Posterior cingulate gyrus (tissue), 11 donors: Measurements from ENCODE around the gene FEN1.

Source experiments
- DNase-seq, 10 donors: peaks; one replicate each; pipeline versions ENCODE4 v3.0.0 to v3.0.0-alpha.2; 2020 to 2021; ENCODE audit warnings: mixed read lengths in 3 of 10
- intact Hi-C: fragments of 100-400 bp; cut with DNase I; formaldehyde crosslinking; loops from one replicate; pipeline ENCODE4 v1.15.1; 2023

Gene FEN1

DNA sequence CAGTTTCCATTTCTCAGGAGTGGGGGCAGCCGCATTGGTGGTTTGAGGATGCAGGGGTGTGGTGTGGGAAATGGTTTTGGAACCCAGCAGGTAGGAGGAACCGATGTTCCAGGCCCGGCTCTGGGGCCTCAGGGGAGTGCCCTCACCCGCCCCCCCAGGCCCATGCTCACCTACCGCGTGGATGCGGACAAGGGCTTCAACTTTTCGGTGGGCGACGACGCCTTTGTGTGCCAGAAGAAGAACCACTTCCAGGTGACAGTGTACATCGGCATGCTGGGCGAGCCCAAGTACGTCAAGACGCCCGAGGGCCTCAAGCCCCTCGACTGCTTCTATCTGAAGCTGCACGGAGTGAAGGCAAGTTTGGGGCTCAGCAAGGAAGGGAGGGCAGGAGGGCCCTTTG lies 18.9 kb upstream of the FEN1 start:
- no peak for DNase-seq

DNA sequence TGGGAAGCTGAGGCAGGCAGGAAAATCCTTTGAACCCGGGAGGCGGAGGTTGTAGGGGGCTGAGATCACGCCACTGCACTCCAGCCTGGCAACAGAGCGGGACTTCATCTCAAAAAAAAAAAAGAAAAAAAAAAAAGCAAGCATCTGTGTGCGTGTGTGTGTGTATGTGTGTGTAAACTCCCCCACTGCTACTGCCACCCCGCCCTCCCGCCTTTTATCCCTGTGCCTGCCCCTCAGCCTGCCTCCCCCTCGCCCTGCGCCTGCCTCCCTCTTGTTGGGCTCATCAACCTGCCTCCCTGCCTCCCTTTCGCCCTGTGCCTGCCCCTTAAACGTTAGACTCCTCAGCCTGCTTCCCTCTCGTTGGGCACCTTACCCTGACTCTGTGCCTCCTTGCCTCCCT lies 18.3 kb upstream of the FEN1 start:
- intact Hi-C loops = no loop called here
- DNase-seq = peak in 1 of 10 donors; percentile 86

More for the DNA sequence above, 18.9 kb upstream of the FEN1 start:
- intact Hi-C loops = no loop called here

DNA sequence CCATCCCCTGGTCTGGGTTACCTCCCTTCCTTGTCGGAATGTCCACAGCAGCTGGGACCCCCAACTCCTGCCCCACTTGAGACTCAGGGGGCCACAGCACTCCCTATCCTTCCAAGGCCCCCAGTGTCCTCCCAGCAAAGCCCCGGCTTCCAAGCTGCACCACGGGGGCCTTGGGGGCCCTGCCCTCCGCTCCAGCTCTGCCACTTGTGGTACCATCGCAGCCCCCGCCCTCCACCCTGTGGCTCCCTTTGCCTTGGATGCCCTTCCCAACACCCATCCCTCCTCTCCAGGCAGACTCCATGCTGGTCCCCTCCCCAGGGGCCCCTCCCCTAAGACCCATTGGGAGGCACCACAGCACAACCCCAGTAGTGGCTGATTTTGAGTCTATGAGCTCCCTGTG lies 17.6 kb upstream of the FEN1 start:
- no peak for DNase-seq

GRCh38 chr11:61775606-61776554 lies 16.8 kb upstream of the FEN1 start:
- intact Hi-C loops = loop anchor here (1.0 kb wide), 1 partner anchor 27 kb away; no protein-coding TSS in a partner anchor
- no peak for DNase-seq

More for the DNA sequence above, 17.6 kb upstream of the FEN1 start:
- intact Hi-C loops = no loop called here

GRCh38 chr11:61776561-61777075 lies 16.1 kb upstream of the FEN1 start:
- intact Hi-C loops = loop anchor here (1.0 kb wide), 1 partner anchor 27 kb away; no protein-coding TSS in a partner anchor
- peak in 7 of 10 donors; percentile 51 to 94 (median 74) for DNase-seq

GRCh38 chr11:61777234-61778090 lies 15.2 kb upstream of the FEN1 start:
- intact Hi-C loops = no loop called here
- peak in 6 of 10 donors; percentile 35 to 94 (median 55) for DNase-seq

DNA sequence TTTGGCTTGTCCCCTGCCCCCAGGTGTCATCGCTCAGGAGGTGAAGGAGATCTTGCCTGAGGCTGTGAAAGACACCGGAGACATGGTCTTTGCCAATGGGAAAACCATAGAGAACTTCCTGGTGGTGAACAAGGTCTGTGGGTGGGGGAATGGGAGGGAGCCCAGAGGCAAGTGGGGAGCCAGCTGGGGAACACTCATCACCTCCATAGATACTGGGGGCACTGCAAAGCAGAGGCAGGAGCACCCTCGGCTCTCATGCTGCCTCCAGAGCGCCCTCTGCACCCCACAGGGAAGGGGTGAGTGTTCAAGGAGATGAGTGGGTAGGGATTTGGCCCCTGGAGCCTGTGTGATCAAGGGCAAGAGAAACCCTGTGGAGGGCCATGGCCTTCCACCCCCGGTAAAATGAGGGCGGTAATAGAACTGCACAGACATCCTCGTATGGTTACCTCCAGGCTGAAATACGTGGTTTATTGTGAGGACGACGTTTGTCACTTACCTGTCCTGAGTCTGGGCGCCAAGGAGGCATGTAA lies 14.3 kb upstream of the FEN1 start:
- intact Hi-C loops = no loop called here
- peak in 1 of 10 donors; percentile 48 for DNase-seq

GRCh38 chr11:61778920-61779650 lies 13.6 kb upstream of the FEN1 start:
- DNase-seq = peak in 2 of 10 donors; percentile 76 to 85

DNA sequence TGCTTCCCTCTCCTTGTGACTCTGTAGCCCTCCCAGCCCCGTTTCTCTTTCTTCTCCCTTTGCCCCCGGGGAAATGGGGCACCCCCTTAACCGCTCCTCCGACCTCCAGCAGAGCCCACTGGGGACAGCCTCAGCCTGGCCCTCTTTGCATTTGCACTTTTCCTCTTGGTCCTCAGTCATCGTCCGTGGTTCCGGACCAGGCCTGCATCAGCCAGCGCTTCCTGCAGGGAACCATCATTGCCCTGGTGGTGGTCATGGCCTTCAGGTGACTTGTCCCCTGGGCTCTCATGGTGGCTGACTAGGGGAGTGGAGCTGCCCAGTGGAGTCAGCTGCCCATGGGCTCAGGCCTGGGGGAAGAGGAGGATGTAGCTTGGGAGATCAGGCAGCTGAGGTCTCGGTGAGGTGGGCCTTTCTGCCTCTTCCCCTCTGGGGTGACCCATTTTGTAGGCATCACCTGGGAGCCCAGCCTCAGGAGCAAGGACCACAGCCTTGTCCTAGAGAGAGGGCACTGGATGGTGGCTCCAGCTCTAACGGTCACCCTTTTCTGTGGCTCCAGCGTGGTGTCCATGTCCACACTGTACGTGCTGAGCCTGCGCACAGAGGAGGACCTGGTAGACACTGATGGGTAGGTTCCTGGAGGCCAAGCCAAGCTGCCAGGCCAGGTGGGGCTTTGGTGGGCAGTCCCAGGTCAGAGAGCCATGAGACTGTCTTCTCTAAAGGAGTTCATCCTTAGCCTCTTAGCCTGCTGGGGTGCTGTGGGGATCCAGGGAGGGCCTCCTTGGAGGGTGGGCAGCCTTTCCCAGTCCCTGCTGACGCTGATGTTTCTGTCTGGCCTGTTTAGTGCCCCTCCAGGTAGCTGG lies 12.8 kb upstream of the FEN1 start:
- DNase-seq = peak in 2 of 10 donors; percentile 59 to 82
- intact Hi-C loops = no loop called here

More at GRCh38 chr11:61778920-61779650, 13.6 kb upstream of the FEN1 start:
- intact Hi-C loops = no loop called here

- intact Hi-C loops = no loop called here
- DNase-seq = peak in 2 of 10 donors; percentile 55 to 68
These were observed 12.0 kb upstream of the FEN1 start for GRCh38 chr11:61780581-61781162.

- DNase-seq = peak in 3 of 10 donors; percentile 52 to 78 (median 70)
- intact Hi-C loops = no loop called here
These were observed 11.1 kb upstream of the FEN1 start for GRCh38 chr11:61781585-61781984.

- intact Hi-C loops = no loop called here
- DNase-seq = peak in 1 of 10 donors; percentile 16
These were observed 10.4 kb upstream of the FEN1 start for GRCh38 chr11:61782299-61782698.

DNA sequence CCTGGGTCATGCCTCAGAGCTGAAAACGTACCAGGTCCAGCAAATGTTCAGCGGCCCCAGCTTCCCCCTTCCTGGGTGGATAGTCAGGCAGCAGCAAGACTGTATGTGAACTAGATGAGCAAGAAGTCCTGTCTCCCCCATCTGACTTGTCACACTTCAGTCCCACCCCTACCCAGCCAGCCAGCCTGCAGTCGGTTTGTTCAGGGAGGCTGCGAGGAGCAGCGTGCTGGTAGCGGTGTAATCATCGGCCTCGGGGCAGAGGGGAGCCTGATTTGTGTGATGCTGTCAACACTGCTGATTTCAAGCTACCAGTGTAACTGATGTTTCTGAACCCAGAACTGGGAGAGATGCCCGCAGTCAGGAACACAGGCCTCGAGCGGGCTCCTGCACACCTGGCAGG lies 9.9 kb upstream of the FEN1 start:
- peak in 3 of 10 donors; percentile 35 to 67 (median 47) for DNase-seq
- intact Hi-C loops = no loop called here

GRCh38 chr11:61783717-61784505 lies 8.8 kb upstream of the FEN1 start:
- intact Hi-C loops = no loop called here
- DNase-seq = peak in 2 of 10 donors; percentile 55 to 58

GRCh38 chr11:61784506-61784805 lies 8.3 kb upstream of the FEN1 start:
- peak in 3 of 10 donors; percentile 8 to 69 (median 67) for DNase-seq
- intact Hi-C loops = no loop called here

DNA sequence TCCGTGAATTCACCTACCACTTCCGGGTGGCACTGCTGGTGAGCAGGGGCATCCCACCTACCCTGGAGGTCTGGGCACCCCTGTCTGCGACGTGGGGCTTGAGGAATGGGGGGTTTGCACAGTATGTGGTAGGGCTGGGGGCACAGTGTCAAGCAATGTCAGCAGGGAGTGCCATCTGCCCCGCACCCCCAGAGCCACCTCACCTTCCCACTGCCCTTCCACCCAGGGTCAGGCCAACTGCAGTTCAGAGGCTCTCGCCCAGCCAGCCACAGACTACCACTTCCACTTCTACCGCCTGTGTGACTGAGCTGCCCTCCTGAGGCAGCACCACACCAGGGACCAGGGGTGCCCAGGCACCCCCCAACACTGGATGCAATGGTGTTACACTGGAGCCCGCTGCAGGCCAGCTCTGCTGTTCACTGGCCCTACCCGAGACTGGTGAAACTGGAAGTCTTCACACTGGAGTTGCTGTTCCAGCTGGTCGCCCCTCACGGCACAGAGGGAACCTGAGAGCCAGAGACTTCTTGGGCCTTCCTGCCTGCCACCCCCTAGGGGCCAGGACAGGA lies 6.8 kb upstream of the FEN1 start:
- peak in 3 of 10 donors; percentile 7 to 77 (median 73) for DNase-seq
- intact Hi-C loops = no loop called here

DNA sequence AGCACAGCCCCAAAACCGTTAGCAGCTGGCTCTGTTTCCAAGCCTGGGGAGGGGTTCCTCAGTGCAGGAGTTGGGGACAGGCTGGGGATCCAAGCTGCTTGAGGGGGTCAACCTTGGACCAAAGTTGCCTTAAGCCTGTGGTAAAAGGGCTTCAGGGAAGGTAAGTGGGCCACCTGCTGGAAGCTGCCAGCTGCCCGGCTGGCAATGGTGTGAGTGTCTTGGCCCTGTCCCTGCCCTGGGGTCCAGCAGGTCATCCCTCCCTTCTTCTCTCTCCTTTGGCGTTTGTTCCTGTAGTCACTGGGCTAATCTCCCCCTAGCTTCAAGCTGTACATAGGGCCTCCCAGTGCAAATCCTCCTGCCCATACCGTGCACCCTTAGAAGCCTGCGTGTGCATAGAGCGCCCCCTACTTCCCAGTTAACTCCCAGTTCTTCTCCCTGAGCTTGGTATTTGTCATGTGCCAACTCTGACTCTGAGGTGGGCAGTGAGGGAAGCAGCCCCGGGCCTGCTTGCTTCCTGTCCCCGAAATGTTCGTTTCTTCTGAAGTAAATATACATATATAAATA lies 4.7 kb upstream of the FEN1 start:
- intact Hi-C loops = loop anchor here (2.0 kb wide), 1 partner anchor 41 kb away; no protein-coding TSS in a partner anchor
- DNase-seq = peak in 6 of 10 donors; percentile 55 to 93 (median 57)
